HUES64 (cell line): ENCODE measurements around the gene TNFRSF14.
A peak's percentile ranks its signal among the peaks of the same experiment; 100 is the strongest.
"Not testable (repeated sequence)": the region's sequence is repeated elsewhere in the genome, so short reads cannot be mapped to it uniquely, and the experiment has no call there.

Experiments used
- H3K27ac ChIP-seq: 2 replicates; pipeline ENCODE4 v1.7.0; 2013; ENCODE audit warnings: low read depth, low read length, inconsistent platforms
- H3K27me3 ChIP-seq: 2 replicates; pipeline ENCODE4 v1.6.1; 2013; ENCODE audit warnings: mild to moderate bottlenecking, low read length; ENCODE audit not compliant: insufficient read depth
- H3K36me3 ChIP-seq: 2 replicates; pipeline ENCODE4 v1.6.1; 2013; ENCODE audit warnings: mild to moderate bottlenecking, low read length; ENCODE audit not compliant: insufficient read depth
- H3K4me1 ChIP-seq: 2 replicates; pipeline ENCODE4 v1.6.1; 2013; ENCODE audit warnings: mild to moderate bottlenecking, low read length, moderate library complexity; ENCODE audit not compliant: insufficient read depth
- H3K4me3 ChIP-seq: 2 replicates; pipeline ENCODE4 v1.5.1; 2013; ENCODE audit warnings: mild to moderate bottlenecking, low read length, moderate library complexity
- H3K9ac ChIP-seq: 2 replicates; pipeline ENCODE4 v1.6.1; 2013; ENCODE audit warnings: mild to moderate bottlenecking, low read depth, low read length
- H3K9me3 ChIP-seq: 2 replicates; pipeline ENCODE4 v1.6.1; 2013; ENCODE audit warnings: low read depth, low read length; ENCODE audit not compliant: insufficient read depth
- WGBS: fragments of 150-250, 120-280 bp; methylation state at CpG from one replicate; pipeline ENCODE4 v1.1.7; 2013; ENCODE audit warnings: missing lambda C conversion rate; 5-methylcytosine and 5-hydroxymethylcytosine counted together

TNFRSF14 gene

DNA sequence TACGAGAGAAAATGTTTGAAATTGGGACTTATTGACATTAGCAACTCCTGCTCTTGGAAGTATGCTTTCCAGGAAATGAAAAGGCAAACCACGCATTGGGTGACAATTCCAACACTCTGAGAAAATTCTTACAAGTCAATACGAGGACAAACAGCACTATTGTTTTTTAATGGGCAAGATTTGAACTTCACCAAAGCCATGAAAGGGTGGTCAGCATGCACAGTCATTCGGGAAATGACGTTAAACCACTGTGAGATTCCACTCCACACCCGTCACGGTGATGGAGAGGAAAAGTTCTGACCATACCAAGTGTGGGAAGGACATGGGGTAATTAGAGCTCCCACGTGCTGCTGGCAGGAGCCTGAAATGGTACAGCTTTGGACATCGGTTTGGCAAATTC, 18.2 kb downstream of the TNFRSF14 start:
- Histone ChIP-seq H3K9ac (no peak overlapping the region), H3K4me3 (no peak overlapping the region), H3K27ac (no peak overlapping the region), H3K36me3 (no peaks in the 10 kb centered on the region), H3K9me3 (0 out of 2 replicates have a peak, but pooled peaks cover 5% of the 10 kb centered on the region), H3K27me3 (no peaks in the 10 kb centered on the region), H3K4me1 (no peaks in the 10 kb centered on the region)
- WGBS = 93% methylated on average over 8 of the region's 9 CpGs

DNA sequence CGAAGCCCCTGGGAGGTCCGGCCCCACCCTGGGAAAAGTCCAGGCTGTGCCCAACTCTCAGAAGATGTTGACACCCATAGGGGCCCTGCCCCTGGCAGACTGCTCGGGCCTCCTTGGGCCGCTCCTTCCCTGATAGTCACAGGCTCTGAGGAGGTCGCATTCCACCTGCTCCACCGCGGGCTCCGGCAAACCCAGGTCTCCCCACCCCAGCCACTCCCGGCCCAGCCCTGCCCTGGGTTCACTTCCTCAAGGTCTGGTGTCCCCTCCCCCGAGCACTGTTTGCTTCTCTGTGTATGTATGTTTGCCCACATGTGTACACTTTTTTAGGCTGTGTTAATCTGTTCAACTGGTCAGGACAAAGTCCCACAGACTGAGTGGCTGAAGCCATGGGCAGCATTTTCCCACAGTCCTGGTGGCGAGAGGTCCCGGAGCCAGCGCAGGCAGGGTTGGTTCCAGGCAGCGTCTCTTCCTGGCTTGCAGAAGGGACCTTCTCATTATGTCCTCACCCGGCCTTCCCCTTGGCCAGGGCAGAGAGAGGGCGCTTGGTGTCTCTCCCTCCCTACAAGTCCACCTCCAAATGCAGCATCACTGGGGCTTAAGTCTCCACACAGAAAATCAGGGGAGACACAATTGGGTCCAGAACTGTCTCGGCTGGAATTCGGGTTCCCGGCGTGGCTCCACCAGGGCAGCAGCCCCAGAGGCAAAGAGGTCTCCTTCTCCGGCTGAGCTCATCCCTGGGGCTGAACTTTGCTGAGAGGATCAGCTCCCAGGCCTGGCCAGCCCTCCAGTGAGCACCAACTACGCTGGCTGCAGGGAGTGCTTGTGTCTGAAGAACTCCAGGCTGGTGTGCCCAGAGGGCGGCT, 19.9 kb downstream of the TNFRSF14 start:
- Histone ChIP-seq H3K36me3 (no peaks in the 10 kb centered on the region), H3K4me1 (no peaks in the 10 kb centered on the region), H3K27me3 (no peaks in the 10 kb centered on the region), H3K27ac (no peak overlapping the region), H3K9ac (no peak overlapping the region), H3K4me3 (no peak overlapping the region), H3K9me3 (0 out of 2 replicates have a peak, but pooled peaks cover 5% of the 10 kb centered on the region)
- WGBS = 93% methylated on average over 23 of the region's 23 CpGs

GRCh38 chr1:2577565-2578075, 21.4 kb downstream of the TNFRSF14 start:
- not testable (repeated sequence) for H3K9me3 ChIP-seq, H3K4me3 ChIP-seq, H3K4me1 ChIP-seq, H3K27me3 ChIP-seq, H3K27ac ChIP-seq, H3K9ac ChIP-seq, H3K36me3 ChIP-seq
- WGBS = 90% methylated on average over 17 of the region's 23 CpGs

GRCh38 chr1:2578758-2579118, 22.6 kb downstream of the TNFRSF14 start:
- H3K9ac ChIP-seq = no peak overlapping the region
- H3K27ac ChIP-seq = no peak overlapping the region
- H3K4me3 ChIP-seq = no peak overlapping the region
- no peaks in the 10 kb centered on the region for H3K27me3 ChIP-seq
- WGBS = 82% methylated on average over 3 of the region's 4 CpGs
- H3K4me1 ChIP-seq = peaks cover 6% of the 10 kb centered on the region; the same call in 1 of the 2 replicates
- no peaks in the 10 kb centered on the region for H3K9me3 ChIP-seq
- no peaks in the 10 kb centered on the region for H3K36me3 ChIP-seq

DNA sequence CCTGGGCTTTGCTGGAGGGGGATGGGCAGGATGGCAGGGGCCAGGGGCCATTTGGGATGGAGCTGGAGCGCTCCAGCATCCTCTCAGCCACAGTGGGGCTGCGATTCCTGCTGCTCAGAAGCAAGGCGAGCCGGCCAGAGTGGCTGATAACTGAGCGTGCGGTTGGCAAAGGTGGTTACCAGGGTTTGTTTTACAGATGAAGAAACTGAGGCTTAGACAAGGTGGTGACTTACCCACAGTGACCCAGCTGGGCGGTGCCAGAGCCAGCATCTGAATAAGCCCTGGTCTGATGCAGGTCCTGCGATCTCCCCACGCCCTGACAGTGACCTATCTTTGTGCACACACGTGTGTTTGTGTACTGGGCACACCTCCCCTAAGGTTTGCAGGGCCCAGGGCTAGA, 24.5 kb downstream of the TNFRSF14 start:
- peaks cover 8% of the 10 kb centered on the region for H3K4me1 ChIP-seq
- WGBS = 93% methylated on average over 10 of the region's 10 CpGs

DNA sequence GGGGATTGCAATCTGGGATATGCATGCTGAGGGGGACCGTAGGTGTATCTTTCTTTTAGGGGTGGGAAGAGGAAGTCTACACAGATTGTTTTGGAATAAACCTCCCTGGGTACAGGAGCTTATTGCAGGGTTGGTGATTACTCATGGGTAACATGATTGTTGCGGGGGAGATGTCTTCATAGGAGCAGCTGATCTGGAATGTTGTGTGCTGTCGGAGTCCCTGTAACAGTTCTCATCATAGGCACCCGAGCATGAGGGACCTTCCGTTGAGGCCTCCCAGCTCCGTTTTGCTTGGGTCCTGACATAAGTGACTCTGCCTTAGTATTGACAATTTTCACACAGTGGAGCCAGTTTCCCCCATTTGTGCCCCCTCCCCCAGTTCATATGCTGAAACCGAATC, 26.2 kb downstream of the TNFRSF14 start:
- Histone ChIP-seq H3K36me3 (no peaks in the 10 kb centered on the region), H3K4me1 (peaks cover 8% of the 10 kb centered on the region), H3K9me3 (no peaks in the 10 kb centered on the region), H3K27ac (no peak overlapping the region), H3K4me3 (no peak overlapping the region), H3K9ac (no peak overlapping the region), H3K27me3 (no peaks in the 10 kb centered on the region)
- 84% methylated on average over 7 of the region's 7 CpGs for WGBS

More for the DNA sequence above, 24.5 kb downstream of the TNFRSF14 start:
- H3K4me3 ChIP-seq = no peak overlapping the region
- no peaks in the 10 kb centered on the region for H3K27me3 ChIP-seq
- no peak overlapping the region for H3K9ac ChIP-seq
- no peak overlapping the region for H3K27ac ChIP-seq
- H3K9me3 ChIP-seq = no peaks in the 10 kb centered on the region
- no peaks in the 10 kb centered on the region for H3K36me3 ChIP-seq

- Histone ChIP-seq H3K27ac (peak overlapping the region; percentile 46; the same call in 1 of the 2 replicates), H3K36me3 (no peaks in the 10 kb centered on the region), H3K4me1 (peaks cover 8% of the 10 kb centered on the region), H3K9ac (no peak overlapping the region), H3K9me3 (no peaks in the 10 kb centered on the region), H3K4me3 (no peak overlapping the region), H3K27me3 (no peaks in the 10 kb centered on the region)
- WGBS = 75% methylated on average over 5 of the region's 5 CpGs
Observed at GRCh38 chr1:2583331-2583791, 27.2 kb downstream of the TNFRSF14 start.

DNA sequence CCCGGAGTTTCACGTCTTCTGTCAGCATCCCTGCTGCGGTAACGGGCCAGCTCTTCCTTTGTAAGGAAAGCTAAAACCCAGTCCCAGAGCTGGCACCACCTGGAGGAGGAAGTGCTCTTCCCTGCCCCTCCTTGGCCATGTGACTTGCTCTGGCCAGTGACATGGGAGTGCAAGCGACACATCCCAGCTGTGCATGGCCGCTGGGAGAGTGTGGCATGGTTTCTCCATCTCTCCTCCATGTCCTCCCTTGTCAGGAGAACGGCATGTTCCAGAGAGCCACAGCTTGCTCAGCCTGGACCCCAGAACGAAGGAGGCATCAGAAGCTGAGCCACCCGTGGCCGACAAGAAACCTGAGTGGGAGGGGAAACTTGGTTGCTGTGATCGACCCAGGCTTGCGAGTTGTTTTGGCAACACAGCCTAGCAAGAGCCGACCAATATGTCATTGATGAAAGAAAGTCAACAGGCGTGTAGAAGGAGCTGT, 27.7 kb downstream of the TNFRSF14 start:
- Histone ChIP-seq H3K9me3 (no peaks in the 10 kb centered on the region), H3K36me3 (peaks cover 4% of the 10 kb centered on the region; the same call in 1 of the 2 replicates), H3K27ac (peak overlapping the region; percentile 46; the same call in 1 of the 2 replicates), H3K4me3 (no peak overlapping the region), H3K27me3 (no peaks in the 10 kb centered on the region), H3K4me1 (peaks cover 8% of the 10 kb centered on the region), H3K9ac (no peak overlapping the region)
- 76% methylated on average over 14 of the region's 14 CpGs for WGBS

DNA sequence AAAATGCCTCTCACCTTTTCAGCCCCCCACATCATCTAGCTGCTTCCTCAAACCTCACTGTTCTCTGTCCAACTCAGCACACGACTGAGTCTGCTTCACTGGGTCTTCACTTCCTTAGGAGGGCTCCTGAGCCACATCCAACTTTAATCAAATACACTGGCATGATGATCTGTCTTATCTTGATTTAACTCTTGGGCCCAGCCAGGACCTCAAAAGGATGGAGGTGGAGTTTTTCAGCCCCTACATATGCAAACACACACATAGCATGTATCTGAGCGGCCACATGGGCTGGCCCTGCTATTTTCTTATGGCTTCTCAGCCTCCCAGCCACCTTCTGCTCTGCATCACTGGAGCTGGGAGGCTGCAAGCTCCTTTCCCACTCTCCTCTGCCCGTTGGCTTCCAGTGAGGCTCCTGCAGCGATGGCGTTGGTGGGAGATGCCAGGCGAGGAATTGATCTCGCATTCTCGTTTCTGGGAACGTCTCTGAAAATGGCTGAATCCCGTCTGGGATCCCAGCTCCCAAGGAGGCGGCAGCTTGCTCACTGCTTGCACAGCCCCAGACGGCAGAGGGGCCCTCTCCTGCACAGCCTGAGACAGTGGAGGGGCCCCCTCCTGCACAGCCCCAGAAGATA, 28.6 kb downstream of the TNFRSF14 start:
- H3K4me3 ChIP-seq = peak overlapping the region; percentile 98; the same call in 1 of the 2 replicates
- peak overlapping the region; percentile 93 for H3K9ac ChIP-seq
- H3K27ac ChIP-seq = no peak overlapping the region; the same call in 1 of the 2 replicates
- H3K27me3 ChIP-seq = no peaks in the 10 kb centered on the region
- H3K4me1 ChIP-seq = peaks cover 8% of the 10 kb centered on the region
- peaks cover 11% of the 10 kb centered on the region for H3K36me3 ChIP-seq
- no peaks in the 10 kb centered on the region for H3K9me3 ChIP-seq
- 84% methylated on average over 12 of the region's 12 CpGs for WGBS

DNA sequence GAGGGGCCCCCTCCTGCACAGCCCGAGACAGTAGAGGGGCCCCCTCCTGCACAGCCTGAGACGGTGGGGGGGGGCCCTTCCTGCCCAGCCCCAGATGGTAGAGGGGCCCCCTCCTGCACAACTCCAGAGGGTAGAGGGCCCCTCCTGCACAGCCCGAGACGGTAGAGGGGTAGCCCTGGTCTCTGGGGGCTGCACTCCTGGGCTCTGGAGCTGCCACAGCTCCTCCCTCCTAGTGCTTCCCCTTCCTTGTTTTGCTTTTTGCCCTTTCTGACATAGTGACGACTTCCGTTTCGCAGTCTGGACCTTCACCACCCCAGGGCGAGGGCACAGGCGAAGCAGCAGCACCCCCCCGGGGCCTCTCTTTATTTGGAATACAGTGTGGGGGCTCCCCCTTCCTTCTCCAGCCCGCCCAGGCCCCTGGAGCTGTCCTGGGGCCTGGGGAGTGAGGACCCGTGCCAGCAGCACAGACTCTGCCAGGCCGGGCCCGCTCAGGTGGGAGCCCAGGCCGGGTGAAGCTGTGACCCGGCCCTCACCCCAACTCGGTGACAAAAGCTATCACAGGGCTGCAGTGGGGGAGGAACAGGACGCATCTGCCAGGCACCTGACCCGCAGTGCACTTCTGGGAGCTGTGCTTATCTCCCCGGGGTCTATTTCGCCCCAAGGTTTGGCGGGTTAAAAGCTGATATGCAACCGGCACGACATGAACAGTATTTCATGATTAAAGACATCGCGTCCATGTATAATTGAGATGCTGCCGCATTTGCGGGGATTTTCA, 29.3 kb downstream of the TNFRSF14 start:
- Histone ChIP-seq H3K4me1 (peaks cover 8% of the 10 kb centered on the region), H3K9ac (peak overlapping the region; percentile 93), H3K36me3 (peaks cover 11% of the 10 kb centered on the region), H3K27ac (peak overlapping the region; percentile 93), H3K4me3 (peak overlapping the region; percentile 98), H3K9me3 (no peaks in the 10 kb centered on the region), H3K27me3 (no peaks in the 10 kb centered on the region)
- WGBS = 7% methylated on average over 28 of the region's 28 CpGs
